Mesodermal cell (in vitro differentiated cells): ENCODE measurements around the gene EPHA7.

Experiments used
- H3K27ac ChIP-seq: 2 replicates; pipeline ENCODE4 v1.7.0; 2013; ENCODE audit warnings: mild to moderate bottlenecking, low read depth, low read length, moderate library complexity; ENCODE audit not compliant: severe bottlenecking
- H3K36me3 ChIP-seq: 2 replicates; pipeline ENCODE4 v1.7.1; 2013; ENCODE audit warnings: mild to moderate bottlenecking, low read length, moderate library complexity; ENCODE audit not compliant: control insufficient read depth, insufficient read depth
- H3K4me1 ChIP-seq: one replicate; pipeline ENCODE4 v1.7.1; 2013; ENCODE audit warnings: mild to moderate bottlenecking, low read length; ENCODE audit not compliant: insufficient read depth, control insufficient read depth, poor library complexity, severe bottlenecking
- H3K4me3 ChIP-seq: 2 replicates; pipeline ENCODE4 v1.7.0; 2013; ENCODE audit warnings: low read length, control low read depth, mild to moderate bottlenecking; ENCODE audit not compliant: insufficient read depth, poor library complexity, severe bottlenecking; ENCODE audit errors: extremely low read depth
- H3K9me3 ChIP-seq: 2 replicates; pipeline ENCODE4 v1.7.1; 2013; ENCODE audit warnings: mild to moderate bottlenecking, low read length, moderate library complexity; ENCODE audit not compliant: control insufficient read depth
- WGBS, 2 experiments: methylation state at CpG; one replicate each; pipeline ENCODE4 v1.1.5; 2013; ENCODE audit warnings: missing lambda C conversion rate in 2 of 2; ENCODE audit not compliant: insufficient coverage in 2 of 2; 5-methylcytosine and 5-hydroxymethylcytosine counted together

EPHA7 gene

GRCh38 chr6:93299622-93300021, 119.7 kb downstream of the EPHA7 start:
- 56 to 61% methylated on average over 3 of the region's 3 CpGs for WGBS, 2 experiments
- no peaks in the 10 kb centered on the region for H3K4me1 ChIP-seq

GRCh38 chr6:93295631-93296030, 123.7 kb downstream of the EPHA7 start:
- Histone ChIP-seq H3K4me1 (no peaks in the 10 kb centered on the region), H3K4me3 (no peak overlapping the region), H3K36me3 (no peaks in the 10 kb centered on the region), H3K27ac (no peak overlapping the region), H3K9me3 (no peaks in the 10 kb centered on the region)

More at GRCh38 chr6:93299622-93300021, 119.7 kb downstream of the EPHA7 start:
- Histone ChIP-seq H3K36me3 (no peaks in the 10 kb centered on the region), H3K4me3 (no peak overlapping the region), H3K27ac (no peak overlapping the region), H3K9me3 (no peaks in the 10 kb centered on the region)

- H3K4me3 ChIP-seq, result no peak overlapping the region
- WGBS, 2 experiments, result 75 to 100% methylated on average over 1 of the region's 2 CpGs
- no peaks in the 10 kb centered on the region for H3K36me3 ChIP-seq
- no peaks in the 10 kb centered on the region for H3K4me1 ChIP-seq
- H3K27ac ChIP-seq, result no peak overlapping the region
- no peaks in the 10 kb centered on the region for H3K9me3 ChIP-seq
These were observed 124.5 kb downstream of the EPHA7 start for GRCh38 chr6:93294879-93295278.

GRCh38 chr6:93293872-93294271, 125.5 kb downstream of the EPHA7 start:
- Histone ChIP-seq H3K36me3 (no peaks in the 10 kb centered on the region), H3K4me3 (no peak overlapping the region), H3K27ac (no peak overlapping the region), H3K4me1 (no peaks in the 10 kb centered on the region), H3K9me3 (no peaks in the 10 kb centered on the region)
- whole genome bisulfite sequencing, 2 experiments, result 90 to 93% methylated on average over 3 to 4 of the region's 6 CpGs

GRCh38 chr6:93293460-93293859, 125.9 kb downstream of the EPHA7 start:
- 89 to 100% methylated on average over 1 to 3 of the region's 4 CpGs for WGBS, 2 experiments
- Histone ChIP-seq H3K27ac (no peak overlapping the region), H3K4me1 (no peaks in the 10 kb centered on the region), H3K4me3 (no peak overlapping the region), H3K9me3 (no peaks in the 10 kb centered on the region), H3K36me3 (no peaks in the 10 kb centered on the region)

- Histone ChIP-seq H3K36me3 (no peaks in the 10 kb centered on the region), H3K27ac (no peak overlapping the region), H3K4me3 (no peak overlapping the region), H3K4me1 (no peaks in the 10 kb centered on the region), H3K9me3 (no peaks in the 10 kb centered on the region)
- WGBS, 2 experiments, result 96 to 99% methylated on average over 18 to 20 of the region's 28 CpGs
These were observed 136.8 kb downstream of the EPHA7 start for GRCh38 chr6:93282521-93283031.

- no peaks in the 10 kb centered on the region for H3K4me1 ChIP-seq
- H3K36me3 ChIP-seq, result no peaks in the 10 kb centered on the region
- H3K27ac ChIP-seq, result no peak overlapping the region
These were observed 141.1 kb downstream of the EPHA7 start for GRCh38 chr6:93278241-93278640.

GRCh38 chr6:93272896-93273295, 146.5 kb downstream of the EPHA7 start:
- 90 to 100% methylated on average over 2 of the region's 2 CpGs for WGBS, 2 experiments
- Histone ChIP-seq H3K4me3 (no peak overlapping the region), H3K36me3 (no peaks in the 10 kb centered on the region), H3K4me1 (no peaks in the 10 kb centered on the region), H3K27ac (no peak overlapping the region), H3K9me3 (no peaks in the 10 kb centered on the region)

More at GRCh38 chr6:93278241-93278640, 141.1 kb downstream of the EPHA7 start:
- no peak overlapping the region for H3K4me3 ChIP-seq
- no peaks in the 10 kb centered on the region for H3K9me3 ChIP-seq

GRCh38 chr6:93272211-93272610, 147.1 kb downstream of the EPHA7 start:
- H3K9me3 ChIP-seq, result no peaks in the 10 kb centered on the region
- no peaks in the 10 kb centered on the region for H3K4me1 ChIP-seq
- no peaks in the 10 kb centered on the region for H3K36me3 ChIP-seq
- H3K27ac ChIP-seq, result no peak overlapping the region
- H3K4me3 ChIP-seq, result no peak overlapping the region
- WGBS, 2 experiments, result 81 to 89% methylated on average over 1 to 3 of the region's 4 CpGs

- Histone ChIP-seq H3K36me3 (no peaks in the 10 kb centered on the region), H3K4me3 (no peak overlapping the region)
- WGBS, 2 experiments, result 100% methylated on average over 1 of the region's 3 CpGs; no CpG with 5 or more reads in 1 of the 2 experiments
These were observed 153.1 kb downstream of the EPHA7 start for GRCh38 chr6:93266116-93266817.

GRCh38 chr6:93260881-93261280, 158.5 kb downstream of the EPHA7 start:
- H3K36me3 ChIP-seq, result peaks cover under 1% of the 10 kb centered on the region
- no CpG with 5 or more reads among the region's 2 CpGs for WGBS, 2 experiments
- no peaks in the 10 kb centered on the region for H3K4me1 ChIP-seq
- no peaks in the 10 kb centered on the region for H3K9me3 ChIP-seq
- H3K4me3 ChIP-seq, result no peak overlapping the region
- H3K27ac ChIP-seq, result no peak overlapping the region

More at GRCh38 chr6:93266116-93266817, 153.1 kb downstream of the EPHA7 start:
- H3K9me3 ChIP-seq, result no peaks in the 10 kb centered on the region
- no peaks in the 10 kb centered on the region for H3K4me1 ChIP-seq
- no peak overlapping the region for H3K27ac ChIP-seq
